ENCODE measurements around the gene AACS.

Gene AACS

DNA sequence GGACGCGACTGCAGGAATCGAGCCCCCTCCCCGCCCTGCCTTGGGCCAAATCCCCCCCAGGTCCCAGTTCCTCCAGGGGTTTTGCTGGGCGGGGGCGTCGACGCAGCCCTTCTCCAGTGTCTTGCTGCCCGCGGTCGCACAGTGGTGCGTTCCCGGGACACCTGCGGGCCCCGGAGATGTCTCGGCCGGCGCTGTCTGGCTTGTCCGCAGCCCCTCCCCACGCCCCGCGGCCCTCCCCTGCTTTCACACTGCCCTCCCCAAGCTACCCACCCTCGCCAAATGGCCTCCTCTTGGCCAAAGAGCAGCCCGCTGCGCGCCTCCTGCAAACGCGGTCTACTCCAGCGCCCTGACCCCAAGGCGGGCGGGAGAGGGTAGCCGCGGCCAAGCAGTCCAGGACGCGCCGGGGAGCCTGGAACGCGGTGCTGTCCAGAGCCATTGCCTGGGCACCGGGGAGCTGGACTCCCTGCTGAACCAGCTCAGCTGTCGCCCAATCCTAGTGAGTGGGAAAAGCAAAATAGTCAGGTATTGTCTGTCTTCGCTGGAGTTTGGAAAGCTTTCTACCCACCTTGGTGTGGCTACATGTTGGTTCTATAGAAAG lies 122.0 kb downstream of the AACS start:
- no peak for DNase-seq

DNA sequence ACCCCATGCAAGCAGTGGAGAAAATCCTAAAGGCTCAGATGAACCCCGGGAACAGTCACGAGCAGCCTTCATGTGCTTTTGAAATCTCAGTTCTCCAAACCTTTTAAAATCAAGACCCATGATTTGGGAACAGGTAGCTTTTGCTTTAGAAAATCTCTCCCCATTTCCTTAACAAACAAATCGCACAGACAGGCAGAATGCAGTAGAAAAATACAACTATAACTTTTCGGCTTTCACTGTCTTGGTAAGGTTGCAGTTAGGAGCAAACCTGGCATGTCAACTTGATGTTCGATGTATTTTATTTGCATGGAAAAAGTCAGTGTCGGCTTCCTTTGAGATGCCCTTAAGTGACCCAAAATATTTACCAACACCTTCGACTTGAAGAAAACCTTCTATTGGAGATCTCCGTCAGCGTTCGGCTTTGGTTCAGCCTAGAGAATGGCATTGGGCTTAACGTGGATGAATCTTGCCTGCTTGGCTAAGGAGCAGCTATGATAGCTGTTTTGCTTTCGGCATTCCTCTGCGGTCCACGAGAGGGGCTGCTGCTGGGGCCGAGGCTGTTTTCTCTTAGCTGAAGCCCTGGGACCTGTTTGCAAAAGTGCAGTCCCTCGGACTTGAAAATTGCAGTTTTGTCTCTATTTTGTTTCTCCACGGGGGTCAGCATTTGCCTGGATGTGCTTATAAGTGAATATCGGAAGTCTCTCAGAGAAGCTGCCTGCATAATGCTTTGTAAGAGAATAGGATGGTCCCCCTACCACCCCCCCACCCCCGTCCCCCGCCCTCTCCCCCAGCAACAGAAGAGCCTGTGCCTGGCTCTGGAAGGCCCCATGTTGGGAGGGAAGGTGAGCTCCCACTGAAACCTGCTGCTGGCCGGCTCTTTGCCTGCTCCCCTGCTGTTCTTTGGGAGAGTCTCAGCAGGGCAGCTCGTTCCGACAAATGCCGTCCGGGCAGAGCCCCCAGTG lies 122.8 kb downstream of the AACS start:
- DNase-seq, result no peak

DNA sequence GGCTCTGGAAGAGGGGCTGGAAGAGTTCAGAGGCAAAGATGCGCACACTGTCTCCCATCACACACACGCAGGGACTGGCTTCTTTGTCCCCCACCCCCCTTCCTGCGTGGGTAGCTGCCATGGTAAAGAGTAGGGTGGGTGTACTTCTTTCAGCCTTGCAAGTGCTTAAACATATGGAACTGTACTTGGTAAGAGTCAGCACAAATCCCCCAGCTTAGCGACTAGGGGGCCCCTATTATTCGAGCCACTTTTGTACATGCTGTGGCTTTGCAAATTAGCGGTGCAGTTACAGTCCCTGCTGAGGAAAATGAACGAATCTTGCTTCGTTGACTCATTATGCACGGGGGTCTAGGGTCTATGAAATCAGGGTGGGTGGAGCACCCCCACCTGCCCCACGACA lies 123.8 kb downstream of the AACS start:
- DNase-seq, result no peak

DNA sequence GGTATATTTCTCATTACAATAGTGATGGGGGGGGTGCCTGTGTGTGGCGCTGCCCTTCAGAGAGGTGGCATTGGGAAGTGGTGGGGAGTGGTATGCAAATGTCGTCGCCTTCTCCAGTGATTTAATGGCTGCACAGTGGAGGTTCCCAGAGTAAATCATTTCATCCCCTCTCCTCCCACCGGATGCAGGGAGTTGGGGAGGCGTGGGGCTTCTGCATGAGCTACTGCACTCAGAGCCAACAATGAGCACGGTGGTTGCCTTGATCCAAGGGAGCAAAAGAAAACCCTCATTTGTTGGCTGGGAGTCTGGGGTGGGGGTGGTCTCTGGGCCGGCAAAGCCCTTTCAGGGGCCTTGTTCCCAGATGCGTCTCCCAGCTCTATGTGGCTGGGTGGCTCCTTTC lies 124.3 kb downstream of the AACS start:
- no peak for DNase-seq

DNA sequence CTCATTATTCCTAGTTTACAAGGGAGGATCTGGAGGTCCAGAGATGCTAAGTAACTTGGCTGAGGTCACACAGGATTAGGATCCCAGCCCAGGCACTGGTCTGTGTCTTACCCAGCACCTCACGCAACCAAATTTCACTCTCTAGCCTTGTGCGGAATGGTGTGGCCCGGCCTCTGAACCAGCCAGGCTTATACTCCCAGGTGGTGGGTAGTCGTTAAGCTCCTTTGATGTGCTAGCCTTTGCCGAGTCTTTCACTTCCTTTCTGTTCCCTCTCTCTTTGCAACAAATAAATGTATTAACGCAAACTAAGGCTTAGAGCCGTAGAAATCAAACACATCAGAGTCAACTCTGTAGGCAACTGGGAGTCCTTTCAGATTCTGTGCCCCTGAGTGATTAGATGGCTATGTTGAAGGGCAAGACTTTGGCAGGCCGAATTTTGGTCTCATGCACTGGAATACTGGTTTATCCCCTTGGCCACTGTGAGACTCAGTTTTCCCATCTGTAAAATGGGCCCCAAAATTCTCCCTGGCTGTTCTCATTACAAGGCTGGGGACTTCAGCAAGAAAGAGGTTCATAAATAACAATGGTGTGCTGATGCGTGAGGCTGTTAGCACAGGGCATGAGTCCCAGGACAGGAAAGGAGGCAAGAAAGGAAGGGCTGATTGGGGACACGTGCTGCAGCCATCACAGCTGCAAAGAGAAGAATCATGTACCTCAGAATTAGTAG lies 126.3 kb downstream of the AACS start:
- DNase-seq, result no peak

DNA sequence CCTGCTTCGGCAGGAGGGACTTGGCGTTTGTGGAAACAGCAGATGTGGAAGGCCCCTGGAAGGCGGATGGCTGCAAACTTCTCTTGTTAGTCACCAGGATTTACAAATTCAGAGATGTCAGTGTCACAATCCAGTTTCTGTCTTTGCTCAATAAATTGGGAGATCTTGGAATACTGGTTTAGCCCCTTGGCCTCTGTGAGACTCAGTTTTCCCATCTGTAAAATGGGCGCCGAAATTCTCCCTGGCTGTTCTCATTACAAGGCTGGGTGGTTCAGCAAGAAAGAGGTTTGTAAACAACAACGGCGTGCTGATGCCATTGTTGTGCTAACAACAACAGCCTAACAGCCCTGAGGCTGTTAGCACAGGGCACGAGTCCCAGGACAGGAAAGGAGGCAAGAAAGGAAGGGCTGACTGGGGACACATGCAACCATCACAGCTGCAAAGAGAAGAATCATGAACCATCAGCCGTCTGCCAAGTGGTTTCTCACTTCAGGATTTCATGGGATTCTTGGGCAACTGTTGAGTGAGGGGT lies 127.5 kb downstream of the AACS start:
- DNase-seq, result no peak
